ENCODE measurements around the gene C1orf56.

DNA sequence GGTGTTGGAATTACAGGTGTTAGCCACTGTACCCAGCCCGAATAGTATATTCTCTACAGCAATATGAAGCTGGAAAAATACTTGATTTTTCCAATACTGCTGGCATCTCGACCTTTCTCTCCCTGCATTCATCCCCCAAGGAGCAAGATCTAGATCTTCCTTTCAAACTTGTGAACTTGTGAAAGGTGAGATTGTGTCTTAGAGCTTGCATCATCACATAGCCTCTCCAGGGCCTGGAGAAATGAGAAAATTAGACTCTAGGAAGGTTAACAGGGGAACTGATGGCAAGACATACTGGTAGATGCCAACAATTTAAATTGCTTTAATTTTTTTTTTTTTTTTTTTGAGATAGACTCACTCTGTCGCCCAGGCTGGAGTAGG lies 37.2 kb upstream of the C1orf56 start:
- TF ChIP-seq POLR2A (IDR thresholded peaks at IDR 0.05; ENCODE audit: low read depth, low read length) = no peak
- no peak for TF ChIP-seq POU2F2 (IDR thresholded peaks at IDR 0.05; ENCODE audit: low read depth, low read length)
- no peak for TF ChIP-seq TAF1 (IDR thresholded peaks at IDR 0.05; ENCODE audit: low read depth, low read length)
- no peak for TF ChIP-seq SPI1 (IDR thresholded peaks at IDR 0.05; ENCODE audit: low read depth, low read length)
- TF ChIP-seq POLR2AphosphoS5 (IDR thresholded peaks at IDR 0.05; ENCODE audit: low read depth, low read length) = no peak
